Endothelial cell of umbilical vein (primary cell): ENCODE measurements around the gene NEB. TPM values are rescaled to one million over a fixed set of nuclear protein-coding genes. Genes with fewer than 3 reads are reported as not detected.

Source experiments
- BruUV-seq: library from RNA; stranded (reverse); fragments of 400-500 nt; replicated peaks from 2 replicates; lab custom pipeline; 2021; lab: Mats Ljungman, UMichigan
- CTCF ChIA-PET: fragments of 300-600, 350-600 bp; sonication (Branson Sonifier 250); formaldehyde crosslinking; loops from one replicate; lab custom pipeline; 2021; ENCODE audit warnings: antibody characterized with exemption, inconsistent platforms; lab: Charles Lee
- POLR2A ChIA-PET: fragments of 300-600, 350-600 bp; sonication (Branson Sonifier 250); formaldehyde crosslinking; loops from one replicate; lab custom pipeline; 2021; ENCODE audit warnings: antibody characterized with exemption, inconsistent platforms; lab: Charles Lee
- DNase-seq: peaks from one replicate; pipeline ENCODE4 v3.0.0-alpha.2; 2011; ENCODE audit warnings: low read depth, low spot score
- FAIRE-seq: peaks from 2 replicates; lab custom pipeline; 2011; peaks lifted over from hg19 to GRCh38; lab: Jason Lieb, UNC
- H2AFZ ChIP-seq: 2 replicates; pipeline ENCODE4 v1.6.0; 2012; ENCODE audit warnings: low read depth, low read length, control low read depth, inconsistent platforms
- H3K27ac ChIP-seq: 2 replicates; pipeline ENCODE4 v1.5.1; 2011; ENCODE audit warnings: low read depth, mild to moderate bottlenecking, control low read depth, low read length, moderate library complexity; ENCODE audit not compliant: insufficient read depth
- H3K27me3 ChIP-seq, 2 experiments: 2 replicates each; pipeline versions ENCODE4 v1.6.0 to v1.6.1; 2011; ENCODE audit warnings: low read length in 2 of 2, mixed read lengths in 1 of 2; ENCODE audit not compliant: control insufficient read depth in 2 of 2, insufficient read depth in 2 of 2
- H3K36me3 ChIP-seq, 2 experiments: 2 replicates in 1 of 2; 3 replicates in 1 of 2; pipeline ENCODE4 v1.5.1; 2011; ENCODE audit warnings: low read length in 2 of 2, mild to moderate bottlenecking in 1 of 2, moderate library complexity in 1 of 2; ENCODE audit not compliant: control insufficient read depth in 2 of 2, insufficient read depth in 2 of 2; ENCODE audit errors: extremely low read depth in 1 of 2
- H3K4me1 ChIP-seq: 3 replicates; pipeline ENCODE4 v1.5.1; 2011; ENCODE audit warnings: mild to moderate bottlenecking, low read length; ENCODE audit not compliant: control insufficient read depth, insufficient read depth; ENCODE audit errors: extremely low read depth
- H3K4me2 ChIP-seq: 2 replicates; pipeline ENCODE4 v1.6.1; 2011; ENCODE audit warnings: low read length, control low read depth, mixed read lengths; ENCODE audit not compliant: insufficient read depth
- H3K4me3 ChIP-seq, 3 experiments: fragments of 200-600 bp in 1 of 3; sonication (generic), shearing (Covaris generic) in 1 of 3; replicated peaks in 1 of 3; 2 replicates each; pipeline ENCODE4 v1.5.1; 2011 to 2016; ENCODE audit warnings: control low read depth in 3 of 3, low read length in 3 of 3, mild to moderate bottlenecking in 2 of 3, inconsistent platforms in 1 of 3, low read depth in 1 of 3, moderate library complexity in 1 of 3; ENCODE audit not compliant: insufficient read depth in 1 of 3
- H3K79me2 ChIP-seq: 2 replicates; pipeline ENCODE4 v1.6.0; 2012; ENCODE audit warnings: low read length, inconsistent platforms; ENCODE audit not compliant: control insufficient read depth, insufficient read depth
- H3K9ac ChIP-seq: replicated peaks from 2 replicates; pipeline ENCODE3; 2011; ENCODE audit warnings: low read length, control low read depth; ENCODE audit not compliant: insufficient read depth; ENCODE audit errors: extremely low read depth
- H3K9me1 ChIP-seq: replicated peaks from 3 replicates; pipeline ENCODE4 v1.6.0; 2011; ENCODE audit warnings: mild to moderate bottlenecking, low read length; ENCODE audit not compliant: control insufficient read depth, insufficient read depth; ENCODE audit errors: extremely low read depth
- H3K9me3 ChIP-seq: replicated peaks from 2 replicates; pipeline ENCODE4 v1.5.1; 2012; ENCODE audit warnings: low read length, inconsistent platforms; ENCODE audit not compliant: control insufficient read depth, insufficient read depth
- H4K20me1 ChIP-seq: replicated peaks from 2 replicates; pipeline ENCODE3; 2011; ENCODE audit warnings: mild to moderate bottlenecking, low read length; ENCODE audit not compliant: control insufficient read depth, insufficient read depth; ENCODE audit errors: extremely low read depth
- EZH2 ChIP-seq: IDR thresholded peaks from 2 replicates; pipeline ENCODE4 v1.6.1; 2012; ENCODE audit warnings: borderline replicate concordance, low read depth, mild to moderate bottlenecking, moderate library complexity, low read length, inconsistent platforms; ENCODE audit not compliant: severe bottlenecking
- FOS ChIP-seq: IDR thresholded peaks from 2 replicates; pipeline ENCODE4 v1.6.1; 2011; ENCODE audit warnings: mild to moderate bottlenecking, low read length, moderate library complexity, borderline replicate concordance; ENCODE audit not compliant: insufficient read depth
- GATA2 ChIP-seq: IDR thresholded peaks from 2 replicates; pipeline ENCODE4 v1.7.0; 2011; ENCODE audit warnings: low read depth, mild to moderate bottlenecking, moderate library complexity, mixed read lengths, low read length; ENCODE audit not compliant: insufficient read length, insufficient read depth
- JUN ChIP-seq: IDR thresholded peaks from 2 replicates; pipeline ENCODE4 v1.6.1; 2011; ENCODE audit warnings: borderline replicate concordance, low read depth; ENCODE audit not compliant: insufficient read length, insufficient read depth
- MYC ChIP-seq: IDR thresholded peaks from one replicate; pipeline ENCODE4 v1.6.1; 2011; ENCODE audit warnings: mild to moderate bottlenecking, low read depth, low read length
- POLR2A ChIP-seq: IDR thresholded peaks from 2 replicates; pipeline ENCODE4 v1.6.1; 2012; ENCODE audit warnings: low read depth, mild to moderate bottlenecking, control low read depth, low read length
- POLR2AphosphoS5 ChIP-seq: IDR thresholded peaks from 2 replicates; pipeline ENCODE4 v1.6.1; 2012; ENCODE audit warnings: low read depth, mild to moderate bottlenecking, control low read depth, low read length, moderate library complexity; ENCODE audit not compliant: insufficient read depth
- dilution Hi-C: fragments of 300-500 bp; cut with MboI; formaldehyde crosslinking; loops from one replicate; pipeline ENCODE4 v1.15.0; 2019; ENCODE audit warnings: low sequenced_read_pairs; ENCODE audit not compliant: extremely low pct_ligation_motif_present
- intact Hi-C: fragments of 100-400 bp; cut with micrococcal nuclease; formaldehyde crosslinking; loops from one replicate; pipeline ENCODE4 v1.10.0; 2022
- polyA plus RNA-seq, 4 experiments: library from polyadenylated mRNA; depleted of rRNA in 3 of 4; stranded (reverse) in 3 of 4; unstranded in 1 of 4; fragments of >200 nt; gene quantifications; 2 replicates each; pipeline versions ENCODE4 v1.2.1 to v1.2.3, GENCODE V29; 2011 to 2012; ENCODE audit warnings: missing spikeins in 1 of 4
- total RNA-seq: library from RNA; stranded (reverse); gene quantifications from 2 replicates; pipeline ENCODE4 v1.2.3, GENCODE V29; 2021
- TF ChIP-seq, protein P1 (sequence below), 2 donors: IDR thresholded peaks; 1 replicate in 1 of 2; 2 replicates in 1 of 2; pipeline ENCODE4 v1.5.1; 2011; ENCODE audit warnings: low read length in 2 of 2, mild to moderate bottlenecking in 2 of 2, moderate library complexity in 2 of 2, control low read depth in 1 of 2, inconsistent platforms in 1 of 2, low read depth in 1 of 2; ENCODE audit not compliant: insufficient read depth in 1 of 2; ENCODE audit errors: extremely low read depth in 1 of 2

Gene NEB
- total and polyA plus RNA-seq, 2 donors (not counting 3 experiments of a cell fraction or from before 2014, with no cell fraction given) = 0.84 to 1.8 TPM

DNA sequence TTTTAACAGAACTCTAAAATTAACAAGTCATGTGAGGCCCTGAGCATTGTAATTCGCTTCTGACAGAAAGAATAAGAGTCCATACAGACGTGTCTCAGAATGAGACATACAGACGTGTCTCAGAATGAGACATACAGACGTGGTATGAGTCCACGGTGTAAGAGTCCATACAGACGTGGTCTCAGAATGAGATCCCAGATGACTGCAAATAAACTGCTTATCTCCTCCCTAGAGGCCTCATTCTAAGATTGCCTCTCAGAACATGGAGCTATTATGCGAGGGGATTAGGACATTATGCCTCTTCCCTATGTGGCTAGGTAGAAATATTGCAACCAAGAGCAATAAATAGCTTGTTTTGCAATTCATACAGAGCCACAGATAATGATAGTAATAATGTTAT is 63.9 kb downstream of the NEB start:
- Histone ChIP-seq H3K4me2 (no peak overlapping the region), H3K4me1 (no peaks in the 10 kb centered on the region), H3K79me2 (no peaks in the 10 kb centered on the region), H3K9ac (no peak overlapping the region), H3K27me3 (peaks cover 0 to 3% of the 10 kb centered on the region in 2 experiments), H2AFZ (no peak overlapping the region), H3K9me3 (no peaks in the 10 kb centered on the region), H3K4me3 (no peak overlapping the region), H3K36me3 (no peaks in the 10 kb centered on the region), H3K9me1 (no peaks in the 10 kb centered on the region), H4K20me1 (no peaks in the 10 kb centered on the region), H3K27ac (no peak overlapping the region)
- ChIA-PET POLR2A (no interaction called here), CTCF (interaction anchor here (1.0 kb wide), 1 partner anchor 159 kb away, joined by 3 read pairs; no protein-coding TSS in a partner anchor)
- dilution Hi-C loops (no loop called here), intact Hi-C loops (no loop called here)
- DNase-seq (no peak), FAIRE-seq (no peak)
- BruUV-seq = no TSS peak
- no peak for TF ChIP-seq JUN
- no peak for TF ChIP-seq POLR2A
- TF ChIP-seq GATA2 = no peak
- TF ChIP-seq, protein P1, sequence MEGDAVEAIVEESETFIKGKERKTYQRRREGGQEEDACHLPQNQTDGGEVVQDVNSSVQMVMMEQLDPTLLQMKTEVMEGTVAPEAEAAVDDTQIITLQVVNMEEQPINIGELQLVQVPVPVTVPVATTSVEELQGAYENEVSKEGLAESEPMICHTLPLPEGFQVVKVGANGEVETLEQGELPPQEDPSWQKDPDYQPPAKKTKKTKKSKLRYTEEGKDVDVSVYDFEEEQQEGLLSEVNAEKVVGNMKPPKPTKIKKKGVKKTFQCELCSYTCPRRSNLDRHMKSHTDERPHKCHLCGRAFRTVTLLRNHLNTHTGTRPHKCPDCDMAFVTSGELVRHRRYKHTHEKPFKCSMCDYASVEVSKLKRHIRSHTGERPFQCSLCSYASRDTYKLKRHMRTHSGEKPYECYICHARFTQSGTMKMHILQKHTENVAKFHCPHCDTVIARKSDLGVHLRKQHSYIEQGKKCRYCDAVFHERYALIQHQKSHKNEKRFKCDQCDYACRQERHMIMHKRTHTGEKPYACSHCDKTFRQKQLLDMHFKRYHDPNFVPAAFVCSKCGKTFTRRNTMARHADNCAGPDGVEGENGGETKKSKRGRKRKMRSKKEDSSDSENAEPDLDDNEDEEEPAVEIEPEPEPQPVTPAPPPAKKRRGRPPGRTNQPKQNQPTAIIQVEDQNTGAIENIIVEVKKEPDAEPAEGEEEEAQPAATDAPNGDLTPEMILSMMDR (IDR thresholded peaks at IDR 0.05; ENCODE audit: extremely low read depth in 1 of 2, insufficient read depth in 1 of 2, low read depth in 1 of 2, low read length in 2 of 2) = no peak
- TF ChIP-seq EZH2 = no peak

DNA sequence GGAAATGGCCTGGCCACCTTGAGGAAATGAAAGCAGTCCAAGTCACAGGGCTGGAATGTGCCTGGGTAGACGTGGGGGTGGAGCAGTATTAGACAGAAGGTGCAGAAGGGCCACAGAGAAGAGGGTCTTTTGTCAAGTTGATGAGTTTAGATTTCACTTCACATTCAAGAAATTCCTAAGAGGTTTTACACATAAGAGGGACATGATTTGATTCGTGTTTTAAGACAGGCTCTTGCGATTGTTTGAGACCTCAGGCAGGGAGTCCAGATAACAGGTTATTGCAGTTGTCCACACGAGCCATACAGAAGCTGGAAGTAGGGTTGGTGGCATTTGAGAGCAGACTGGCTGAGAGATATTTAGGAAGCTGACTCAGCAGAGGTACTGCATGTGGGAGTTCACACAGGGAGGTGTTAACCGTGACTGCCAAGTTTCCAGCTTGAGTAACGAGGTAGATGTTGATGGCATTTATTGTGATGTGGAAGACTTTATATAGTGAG is 64.6 kb downstream of the NEB start:
- Histone ChIP-seq H3K9me1 (no peaks in the 10 kb centered on the region), H3K4me1 (no peaks in the 10 kb centered on the region), H3K4me2 (no peak overlapping the region), H3K27me3 (peaks cover 0 to 3% of the 10 kb centered on the region in 2 experiments), H3K9me3 (no peaks in the 10 kb centered on the region), H3K27ac (no peak overlapping the region), H4K20me1 (no peaks in the 10 kb centered on the region), H2AFZ (no peak overlapping the region), H3K36me3 (no peaks in the 10 kb centered on the region), H3K9ac (no peak overlapping the region), H3K4me3 (no peak overlapping the region), H3K79me2 (no peaks in the 10 kb centered on the region)
- no TSS peak for BruUV-seq
- intact Hi-C loops = no loop called here
- no peak for FAIRE-seq
- CTCF ChIA-PET = interaction anchor here (1.4 kb wide), 1 partner anchor 10 kb away, joined by 3 read pairs; no protein-coding TSS in a partner anchor
- TF ChIP-seq POLR2A (no peak), FOS (no peak), JUN (no peak), POLR2AphosphoS5 (no peak), GATA2 (no peak), MYC (no peak)
- TF ChIP-seq, protein P1 (IDR thresholded peaks at IDR 0.05; ENCODE audit: extremely low read depth in 1 of 2, insufficient read depth in 1 of 2, low read depth in 1 of 2, low read length in 2 of 2) = no peak
- dilution Hi-C loops = no loop called here
- DNase-seq = no peak
- POLR2A ChIA-PET = no interaction called here
